IPS-15b (cell line): ENCODE measurements around the gene ASTN2.

ENCODE experiments used
- H3K27me3 ChIP-seq: one replicate; pipeline ENCODE4 v1.6.1; 2013; ENCODE audit warnings: low read length; ENCODE audit not compliant: control insufficient read depth, insufficient read depth
- H3K36me3 ChIP-seq: one replicate; pipeline ENCODE4 v1.6.1; 2013; ENCODE audit warnings: low read length; ENCODE audit not compliant: control insufficient read depth, insufficient read depth
- H3K4me1 ChIP-seq: one replicate; pipeline ENCODE4 v1.6.1; 2013; ENCODE audit warnings: mild to moderate bottlenecking, low read length; ENCODE audit not compliant: control insufficient read depth, insufficient read depth
- H3K4me3 ChIP-seq: one replicate; pipeline ENCODE4 v1.5.1; 2013; ENCODE audit warnings: low read depth, low read length
- H3K9ac ChIP-seq: one replicate; pipeline ENCODE4 v1.6.1; 2013; ENCODE audit warnings: low read depth, mild to moderate bottlenecking, low read length
- H3K9me3 ChIP-seq: one replicate; pipeline ENCODE4 v1.6.1; 2013; ENCODE audit warnings: mild to moderate bottlenecking, low read length; ENCODE audit not compliant: control insufficient read depth, insufficient read depth

The ASTN2 gene

GRCh38 chr9:116417464-116417863 is 997.4 kb downstream of the ASTN2 start:
- Histone ChIP-seq H3K27me3 (no peaks in the 10 kb centered on the region), H3K4me1 (no peaks in the 10 kb centered on the region), H3K9ac (no peak overlapping the region), H3K9me3 (no peaks in the 10 kb centered on the region), H3K4me3 (no peak overlapping the region), H3K36me3 (no peaks in the 10 kb centered on the region)

- no peaks in the 10 kb centered on the region for H3K9me3 ChIP-seq
- H3K27me3 ChIP-seq: no peaks in the 10 kb centered on the region
- no peak overlapping the region for H3K9ac ChIP-seq
- no peak overlapping the region for H3K4me3 ChIP-seq
- no peaks in the 10 kb centered on the region for H3K36me3 ChIP-seq
- no peaks in the 10 kb centered on the region for H3K4me1 ChIP-seq
Observed at GRCh38 chr9:116416421-116416820, 998.4 kb downstream of the ASTN2 start.

DNA sequence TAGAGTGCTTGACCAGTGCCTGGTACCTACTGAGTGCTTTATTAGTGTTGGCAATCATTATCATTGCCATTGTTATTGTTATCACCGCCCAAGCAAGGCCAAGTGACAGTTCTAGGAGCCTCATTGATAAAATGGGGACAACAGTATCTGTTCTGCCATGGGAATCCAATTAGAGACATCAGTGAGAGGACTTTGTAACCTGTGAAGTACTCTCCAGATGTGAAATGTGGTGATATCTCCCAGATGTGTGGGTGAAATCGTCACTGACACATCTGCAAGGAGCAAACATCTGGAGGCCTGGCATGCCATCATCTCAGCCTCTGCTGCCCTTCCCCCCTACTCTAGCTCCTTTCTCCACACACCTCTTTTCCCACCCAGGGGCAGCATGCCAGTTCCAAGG is 1000.5 kb downstream of the ASTN2 start:
- Histone ChIP-seq H3K27me3 (no peaks in the 10 kb centered on the region), H3K4me3 (no peak overlapping the region), H3K9ac (no peak overlapping the region), H3K36me3 (no peaks in the 10 kb centered on the region), H3K4me1 (no peaks in the 10 kb centered on the region), H3K9me3 (no peaks in the 10 kb centered on the region)

DNA sequence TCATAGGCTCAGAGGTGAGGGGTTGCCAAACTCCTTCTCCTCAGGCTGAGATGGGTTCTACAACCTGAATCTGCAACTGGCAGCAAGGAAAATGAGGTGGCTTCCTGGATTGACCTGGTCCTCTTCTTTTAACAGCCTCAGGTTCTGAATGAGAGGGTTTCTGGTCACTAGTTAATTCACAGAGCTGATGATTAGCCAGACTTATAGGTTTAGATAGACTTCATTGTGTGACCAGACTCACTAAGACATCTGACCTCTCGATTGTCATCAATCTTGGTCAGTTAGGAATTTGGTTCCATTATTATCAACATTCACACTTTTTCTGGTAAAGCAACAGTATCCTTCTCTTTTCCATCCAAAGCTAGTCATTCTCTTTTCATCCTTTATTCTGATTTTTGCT is 1003.4 kb downstream of the ASTN2 start:
- Histone ChIP-seq H3K4me1 (no peaks in the 10 kb centered on the region), H3K27me3 (no peaks in the 10 kb centered on the region), H3K36me3 (no peaks in the 10 kb centered on the region), H3K9ac (no peak overlapping the region), H3K4me3 (no peak overlapping the region), H3K9me3 (no peaks in the 10 kb centered on the region)

DNA sequence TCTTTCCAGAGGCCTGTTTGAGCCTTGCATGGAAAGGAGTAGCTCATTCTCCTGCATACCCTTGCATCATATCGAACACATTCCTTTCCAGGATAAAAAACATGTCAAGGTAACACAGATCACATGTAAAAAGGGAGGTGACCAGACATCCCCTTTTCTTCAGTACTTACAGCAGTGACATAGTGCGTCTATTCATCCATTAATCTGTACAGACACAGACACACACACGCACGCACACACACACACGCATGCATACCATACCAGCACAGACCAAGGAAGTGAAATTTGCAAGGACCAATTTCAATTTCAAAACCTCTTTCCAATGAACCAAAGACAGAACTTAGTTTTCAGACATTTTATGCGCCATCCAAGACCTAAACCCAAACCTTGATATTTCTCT is 1005.2 kb downstream of the ASTN2 start:
- Histone ChIP-seq H3K9me3 (no peaks in the 10 kb centered on the region), H3K9ac (no peak overlapping the region), H3K36me3 (no peaks in the 10 kb centered on the region), H3K4me1 (no peaks in the 10 kb centered on the region), H3K4me3 (no peak overlapping the region), H3K27me3 (no peaks in the 10 kb centered on the region)

DNA sequence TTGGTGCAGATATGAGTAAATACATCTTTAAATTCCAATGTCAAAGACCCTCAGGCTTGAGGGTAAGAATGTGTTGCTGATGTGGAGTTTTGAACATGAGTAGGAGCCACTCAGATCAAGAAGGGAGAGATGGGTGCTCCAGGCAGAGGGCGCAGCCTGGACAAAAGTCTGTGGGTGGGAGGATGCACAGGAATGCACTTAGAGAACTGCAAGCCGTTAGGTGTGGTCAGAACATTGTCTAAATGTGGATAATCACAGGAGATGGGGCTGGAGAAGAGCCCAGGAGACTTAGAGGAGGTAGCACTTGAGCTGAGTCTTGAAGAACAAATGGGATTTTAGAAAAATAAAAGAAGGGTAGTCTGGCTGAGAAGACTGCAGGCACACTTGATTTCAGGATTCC is 1005.7 kb downstream of the ASTN2 start:
- no peak overlapping the region for H3K4me3 ChIP-seq
- H3K36me3 ChIP-seq: no peaks in the 10 kb centered on the region
- no peak overlapping the region for H3K9ac ChIP-seq
- H3K4me1 ChIP-seq: no peaks in the 10 kb centered on the region
- no peaks in the 10 kb centered on the region for H3K9me3 ChIP-seq
- no peaks in the 10 kb centered on the region for H3K27me3 ChIP-seq

DNA sequence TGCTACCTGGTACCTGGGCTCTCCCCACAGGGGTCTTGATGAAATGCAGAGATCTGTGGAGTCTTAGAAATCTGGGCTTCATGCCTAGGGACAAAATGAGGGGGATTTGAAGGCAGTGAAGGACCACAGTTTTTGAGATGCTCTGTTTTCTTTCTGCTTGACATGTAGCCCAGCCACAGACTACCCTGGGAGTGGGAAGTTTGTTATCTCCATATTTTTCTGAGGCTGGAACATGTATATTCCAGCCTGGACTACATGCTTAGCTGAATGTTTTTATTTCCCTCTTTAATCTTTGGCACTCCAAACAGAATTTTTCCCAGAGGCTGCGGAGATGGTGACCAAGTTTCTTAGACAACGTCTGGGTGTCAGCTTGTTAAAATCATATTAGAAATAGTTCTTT is 1008.4 kb downstream of the ASTN2 start:
- no peaks in the 10 kb centered on the region for H3K36me3 ChIP-seq
- no peak overlapping the region for H3K4me3 ChIP-seq
- H3K9me3 ChIP-seq: no peaks in the 10 kb centered on the region
- no peak overlapping the region for H3K9ac ChIP-seq
- no peaks in the 10 kb centered on the region for H3K27me3 ChIP-seq
- no peaks in the 10 kb centered on the region for H3K4me1 ChIP-seq

GRCh38 chr9:116405321-116405720 is 1009.5 kb downstream of the ASTN2 start:
- Histone ChIP-seq H3K9me3 (no peaks in the 10 kb centered on the region), H3K36me3 (no peaks in the 10 kb centered on the region), H3K9ac (no peak overlapping the region), H3K27me3 (no peaks in the 10 kb centered on the region), H3K4me3 (no peak overlapping the region), H3K4me1 (no peaks in the 10 kb centered on the region)

DNA sequence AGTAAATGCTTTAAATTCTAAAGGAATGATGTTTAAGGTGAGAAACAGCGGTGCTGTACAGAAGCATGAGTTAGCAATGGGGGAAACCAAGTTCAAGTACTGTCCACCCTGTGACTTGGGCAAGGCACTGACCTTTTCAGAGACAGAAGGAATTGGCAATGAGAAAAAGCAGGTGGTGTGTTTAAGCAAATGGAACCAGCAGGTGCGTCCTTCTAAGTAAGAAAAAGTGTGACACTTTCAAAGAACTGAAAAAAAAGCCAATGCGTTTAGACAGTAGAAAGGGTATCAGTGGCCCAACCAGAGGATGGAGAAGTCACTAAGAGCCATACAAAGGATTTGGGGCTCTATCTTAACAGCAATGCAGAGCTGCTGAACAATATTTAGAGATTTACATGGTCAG is 1010.6 kb downstream of the ASTN2 start:
- Histone ChIP-seq H3K4me3 (no peak overlapping the region), H3K27me3 (no peaks in the 10 kb centered on the region), H3K9ac (no peak overlapping the region), H3K9me3 (no peaks in the 10 kb centered on the region), H3K36me3 (no peaks in the 10 kb centered on the region), H3K4me1 (no peaks in the 10 kb centered on the region)

DNA sequence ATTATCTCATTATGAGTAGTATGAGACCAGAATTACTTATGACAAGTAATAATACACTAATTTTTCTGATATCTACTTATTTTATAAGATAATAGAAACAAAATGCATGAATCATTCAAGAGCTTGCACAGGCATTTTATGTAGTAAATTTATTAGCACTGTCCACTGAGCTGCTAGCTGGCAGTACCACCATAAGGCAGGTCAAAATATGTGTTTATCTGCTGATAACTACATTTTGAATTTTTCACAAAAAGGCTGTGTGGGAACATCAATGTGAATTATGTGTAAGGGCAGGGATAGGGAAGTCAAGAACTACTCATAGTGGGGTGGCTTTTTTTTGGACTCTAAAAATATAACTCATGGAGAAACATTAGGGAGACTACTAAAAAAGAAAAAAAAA is 1011.7 kb downstream of the ASTN2 start:
- Histone ChIP-seq H3K27me3 (no peaks in the 10 kb centered on the region), H3K4me1 (no peaks in the 10 kb centered on the region), H3K9me3 (no peaks in the 10 kb centered on the region), H3K36me3 (no peaks in the 10 kb centered on the region), H3K9ac (no peak overlapping the region), H3K4me3 (no peak overlapping the region)

DNA sequence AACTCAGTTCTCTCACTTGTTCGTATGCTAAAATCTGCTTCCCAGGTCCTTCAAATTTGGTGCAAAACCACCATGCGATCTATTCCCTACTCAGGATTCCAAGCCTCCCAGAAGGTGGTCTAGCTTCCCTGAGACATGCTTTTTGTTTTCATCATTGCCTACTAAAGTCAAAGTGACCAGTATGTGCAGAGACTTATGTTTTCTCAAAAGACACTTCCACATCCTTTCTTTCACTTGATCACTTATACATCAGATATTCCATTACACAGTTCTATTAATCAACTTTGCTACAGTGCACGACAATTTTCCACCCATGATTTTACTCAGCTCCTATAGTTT is 1019.2 kb downstream of the ASTN2 start:
- H3K9ac ChIP-seq: no peak overlapping the region
- H3K4me1 ChIP-seq: no peaks in the 10 kb centered on the region
- H3K36me3 ChIP-seq: no peaks in the 10 kb centered on the region

DNA sequence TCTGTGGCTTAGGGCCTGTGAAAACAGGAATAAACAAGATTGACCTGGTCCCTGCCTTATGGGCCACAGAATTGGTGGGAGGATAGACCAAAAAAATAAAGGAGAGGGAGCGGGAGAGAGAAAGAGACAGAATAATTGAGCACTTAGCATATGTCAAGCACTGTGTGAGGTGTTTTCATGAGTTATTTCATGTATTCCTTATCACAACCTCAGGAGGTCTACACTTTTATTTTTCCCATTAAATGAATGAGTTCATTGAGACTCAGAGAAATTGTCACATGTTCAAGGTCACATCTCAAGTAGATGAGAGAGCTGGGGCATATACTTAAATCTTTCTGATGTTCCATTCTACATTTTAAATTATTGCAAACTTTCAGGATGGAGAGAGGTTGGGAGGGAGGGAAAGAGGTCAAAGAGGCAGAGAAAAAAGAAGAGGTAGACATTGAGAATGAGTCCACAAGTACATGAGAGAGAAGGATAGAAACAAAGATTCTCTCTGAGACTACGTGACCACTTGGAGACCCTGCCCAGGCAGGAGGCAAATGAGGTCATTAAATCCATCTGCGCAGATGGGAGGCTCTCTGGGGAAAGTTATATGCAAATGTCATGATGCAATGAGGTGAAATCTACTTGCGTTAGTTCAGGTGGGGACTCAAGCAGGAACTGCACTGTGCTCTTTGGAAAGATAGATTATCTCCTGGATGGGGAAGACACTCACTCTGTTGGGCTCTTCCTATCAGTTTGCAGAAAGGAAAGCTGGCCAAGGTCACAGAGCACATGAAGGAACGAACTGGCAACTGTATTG is 1019.8 kb downstream of the ASTN2 start:
- no peaks in the 10 kb centered on the region for H3K9me3 ChIP-seq
- H3K36me3 ChIP-seq: no peaks in the 10 kb centered on the region
- no peaks in the 10 kb centered on the region for H3K27me3 ChIP-seq
- H3K9ac ChIP-seq: no peak overlapping the region
- no peaks in the 10 kb centered on the region for H3K4me1 ChIP-seq
- H3K4me3 ChIP-seq: no peak overlapping the region

More for the DNA sequence above, 1019.2 kb downstream of the ASTN2 start:
- Histone ChIP-seq H3K9me3 (no peaks in the 10 kb centered on the region), H3K27me3 (no peaks in the 10 kb centered on the region), H3K4me3 (no peak overlapping the region)
